ENCODE measurements around the gene TACC2. TPM values are rescaled to one million over a fixed set of nuclear protein-coding genes. Genes with fewer than 3 reads are reported as not detected.

The TACC2 gene
- total and polyA plus RNA-seq, 2 experiments from 2014 or later: 4.3 to 16.7 TPM

- TF ChIP-seq EZH2phosphoT487 (IDR thresholded peaks at IDR 0.05; ENCODE audit: insufficient read depth, low read depth) (no peak), EZH2 (IDR thresholded peaks at IDR 0.05; ENCODE audit: insufficient read depth, poor library complexity, severe bottlenecking) (no peak)
- H3K27ac ChIP-seq: peak overlapping the region; percentile 71
Measured at GRCh38 chr10:121974019-121974534, 14.9 kb upstream of the TACC2 start.

GRCh38 chr10:121974535-121975294, 14.2 kb upstream of the TACC2 start, which contains the start of gene NSMCE4A:
Gene NSMCE4A (minus strand): TSS chr10:121975217. CDS start chr10:121975165, 52 bp downstream.
- Histone ChIP-seq H3K4me3 (peak within 1 kb of the TSS; percentile 92), H3K4me2 (ENCODE audit: unreplicated experiment) (peak within 1 kb of the TSS; percentile 93), H2AFZ (peak within 1 kb of the TSS; percentile 95), H3F3A (ENCODE audit: insufficient read depth) (peaks cover 6% of the 10 kb centered on the region; the same call in 1 of the 2 replicates), H3K27ac (peak within 1 kb of the TSS; percentile 71), H3K79me2 (ENCODE audit: insufficient read depth) (peaks cover 17% of the 10 kb centered on the region; the same call in 1 of the 2 replicates), H3K9ac (peak within 1 kb of the TSS; percentile 91), H3K9me3 (ENCODE audit: low read depth) (no peaks in the 10 kb centered on the region), H3K36me3 (ENCODE audit: low read depth) (no peaks in the 10 kb centered on the region), H3K9me2 (ENCODE audit: insufficient read depth) (no peaks in the 10 kb centered on the region), H3K27me3 (replicated peaks; ENCODE audit: insufficient read depth) (no peaks in the 10 kb centered on the region), H3K4me1 (ENCODE audit: insufficient read depth) (peaks cover 5% of the 10 kb centered on the region; the same call in 1 of the 2 replicates), H4K20me1 (ENCODE audit: insufficient read depth) (no peaks in the 10 kb centered on the region)
- DNase-seq: peak; percentile 88
- TF ChIP-seq EZH2phosphoT487 (IDR thresholded peaks at IDR 0.05; ENCODE audit: insufficient read depth, low read depth) (no peak), EZH2 (IDR thresholded peaks at IDR 0.05; ENCODE audit: insufficient read depth, poor library complexity, severe bottlenecking) (no peak)
- 1% methylated on average over 43 to 99 of the region's 101 CpGs for WGBS, 2 experiments (ENCODE audit: low coverage in 1 of 2, low lambda C conversion rate in 2 of 2, missing lambda C conversion rate in 2 of 2)
- in situ Hi-C loops (cut with MboI): no loop called here

More at GRCh38 chr10:121974019-121974534, 14.9 kb upstream of the TACC2 start:
- H3K4me3 ChIP-seq: peak overlapping the region; percentile 92
- in situ Hi-C loops (cut with MboI): no loop called here
- H3K9me2 ChIP-seq (ENCODE audit: insufficient read depth): no peaks in the 10 kb centered on the region
- H3K79me2 ChIP-seq (ENCODE audit: insufficient read depth): peaks cover 17% of the 10 kb centered on the region; the same call in 1 of the 2 replicates
- H3K4me2 ChIP-seq (ENCODE audit: unreplicated experiment): peak overlapping the region; percentile 93
- no peaks in the 10 kb centered on the region for H4K20me1 ChIP-seq (ENCODE audit: insufficient read depth)
- peaks cover 6% of the 10 kb centered on the region; the same call in 1 of the 2 replicates for H3F3A ChIP-seq (ENCODE audit: insufficient read depth)
- H3K27me3 ChIP-seq (replicated peaks; ENCODE audit: insufficient read depth): no peaks in the 10 kb centered on the region
- H3K9me3 ChIP-seq (ENCODE audit: low read depth): no peaks in the 10 kb centered on the region
- peak overlapping the region; percentile 91 for H3K9ac ChIP-seq
- H2AFZ ChIP-seq: peak overlapping the region; percentile 95
- H3K36me3 ChIP-seq (ENCODE audit: low read depth): no peaks in the 10 kb centered on the region
- 4 to 5% methylated on average over 19 to 21 of the region's 21 CpGs for WGBS, 2 experiments (ENCODE audit: low coverage in 1 of 2, low lambda C conversion rate in 2 of 2, missing lambda C conversion rate in 2 of 2)
- DNase-seq: no peak
- peaks cover 5% of the 10 kb centered on the region; the same call in 1 of the 2 replicates for H3K4me1 ChIP-seq (ENCODE audit: insufficient read depth)

GRCh38 chr10:121975295-121976086, 13.5 kb upstream of the TACC2 start:
- in situ Hi-C loops (cut with MboI): no loop called here
- Histone ChIP-seq H3K4me3 (peak overlapping the region; percentile 92), H4K20me1 (ENCODE audit: insufficient read depth) (no peaks in the 10 kb centered on the region), H3K27ac (peak overlapping the region; percentile 71), H3K36me3 (ENCODE audit: low read depth) (no peaks in the 10 kb centered on the region), H3K4me2 (ENCODE audit: unreplicated experiment) (peak overlapping the region; percentile 93), H3K79me2 (ENCODE audit: insufficient read depth) (peaks cover 17% of the 10 kb centered on the region; the same call in 1 of the 2 replicates), H3K9ac (peak overlapping the region; percentile 91), H3K4me1 (ENCODE audit: insufficient read depth) (peaks cover 5% of the 10 kb centered on the region; the same call in 1 of the 2 replicates), H3K9me3 (ENCODE audit: low read depth) (no peaks in the 10 kb centered on the region), H3K9me2 (ENCODE audit: insufficient read depth) (no peaks in the 10 kb centered on the region), H2AFZ (peak overlapping the region; percentile 95), H3K27me3 (replicated peaks; ENCODE audit: insufficient read depth) (no peaks in the 10 kb centered on the region), H3F3A (ENCODE audit: insufficient read depth) (peaks cover 6% of the 10 kb centered on the region; the same call in 1 of the 2 replicates)
- no peak for DNase-seq
- WGBS, 2 experiments (ENCODE audit: low coverage in 1 of 2, low lambda C conversion rate in 2 of 2, missing lambda C conversion rate in 2 of 2): 27 to 33% methylated on average over 21 of the region's 21 CpGs
- TF ChIP-seq EZH2phosphoT487 (IDR thresholded peaks at IDR 0.05; ENCODE audit: insufficient read depth, low read depth) (no peak), EZH2 (IDR thresholded peaks at IDR 0.05; ENCODE audit: insufficient read depth, poor library complexity, severe bottlenecking) (no peak)

GRCh38 chr10:121976607-121977006, 12.4 kb upstream of the TACC2 start:
- Histone ChIP-seq H3K36me3 (ENCODE audit: low read depth) (no peaks in the 10 kb centered on the region), H3K9me2 (ENCODE audit: insufficient read depth) (no peaks in the 10 kb centered on the region), H3K4me2 (ENCODE audit: unreplicated experiment) (no peak overlapping the region), H3K4me1 (ENCODE audit: insufficient read depth) (peaks cover 5% of the 10 kb centered on the region; the same call in 1 of the 2 replicates), H3K79me2 (ENCODE audit: insufficient read depth) (peaks cover 17% of the 10 kb centered on the region; the same call in 1 of the 2 replicates), H2AFZ (no peak overlapping the region), H3K9ac (no peak overlapping the region), H3K4me3 (no peak overlapping the region), H3K27ac (no peak overlapping the region), H3F3A (ENCODE audit: insufficient read depth) (peaks cover 6% of the 10 kb centered on the region; the same call in 1 of the 2 replicates), H3K9me3 (ENCODE audit: low read depth) (no peaks in the 10 kb centered on the region), H3K27me3 (replicated peaks; ENCODE audit: insufficient read depth) (no peaks in the 10 kb centered on the region), H4K20me1 (ENCODE audit: insufficient read depth) (no peaks in the 10 kb centered on the region)
- 90 to 95% methylated on average over 6 of the region's 6 CpGs for WGBS, 2 experiments (ENCODE audit: low coverage in 1 of 2, low lambda C conversion rate in 2 of 2, missing lambda C conversion rate in 2 of 2)
- no peak for DNase-seq
- TF ChIP-seq EZH2 (IDR thresholded peaks at IDR 0.05; ENCODE audit: insufficient read depth, poor library complexity, severe bottlenecking): no peak
- no peak for TF ChIP-seq EZH2phosphoT487 (IDR thresholded peaks at IDR 0.05; ENCODE audit: insufficient read depth, low read depth)
- in situ Hi-C loops (cut with MboI): no loop called here
